ENCODE data around the gene KCNQ1.

The KCNQ1 gene

GRCh38 chr11:2436521-2437031 lies 8.2 kb upstream of the KCNQ1 start:
- peaks cover 27% of the 10 kb centered on the region for H3K27me3 Mint-ChIP-seq
- no peaks in the 10 kb centered on the region for H3K9me3 Mint-ChIP-seq
- no peaks in the 10 kb centered on the region for H3K36me3 Mint-ChIP-seq
- CTCF ChIA-PET, result interaction anchor here (1.4 kb wide), 1 partner anchor 95 kb away, joined by 5 read pairs; no protein-coding TSS in a partner anchor
- no peak overlapping the region for H3K27ac Mint-ChIP-seq
- no peak for DNase-seq
- H3K4me1 Mint-ChIP-seq, result no peaks in the 10 kb centered on the region
- H3K4me3 Mint-ChIP-seq, result no peak overlapping the region

GRCh38 chr11:2437516-2437915 lies 7.3 kb upstream of the KCNQ1 start:
- Mint-ChIP-seq H3K36me3 (no peaks in the 10 kb centered on the region), H3K4me3 (no peak overlapping the region), H3K9me3 (no peaks in the 10 kb centered on the region), H3K27ac (no peak overlapping the region), H3K4me1 (peaks cover 1% of the 10 kb centered on the region), H3K27me3 (peaks cover 30% of the 10 kb centered on the region)
- CTCF ChIA-PET, result interaction anchor here (1.4 kb wide), 1 partner anchor 94 kb away, joined by 5 read pairs; no protein-coding TSS in a partner anchor
- no peak for DNase-seq

- H3K27ac Mint-ChIP-seq, result no peak overlapping the region
- H3K4me1 Mint-ChIP-seq, result peaks cover 8% of the 10 kb centered on the region
- H3K9me3 Mint-ChIP-seq, result no peaks in the 10 kb centered on the region
- no peaks in the 10 kb centered on the region for H3K36me3 Mint-ChIP-seq
- peaks cover 45% of the 10 kb centered on the region for H3K27me3 Mint-ChIP-seq
- CTCF ChIA-PET, result interaction anchor here (1.5 kb wide), 1 partner anchor 448 kb away, joined by 5 read pairs; no protein-coding TSS in a partner anchor
- H3K4me3 Mint-ChIP-seq, result no peak overlapping the region
- DNase-seq, result no peak
Observed at GRCh38 chr11:2439820-2440219, 5.0 kb upstream of the KCNQ1 start.

GRCh38 chr11:2440646-2441045 lies 4.2 kb upstream of the KCNQ1 start:
- H3K27ac Mint-ChIP-seq, result no peak overlapping the region
- H3K36me3 Mint-ChIP-seq, result peaks cover 2% of the 10 kb centered on the region
- H3K27me3 Mint-ChIP-seq, result peaks cover 50% of the 10 kb centered on the region
- peaks cover 13% of the 10 kb centered on the region for H3K4me1 Mint-ChIP-seq
- no peaks in the 10 kb centered on the region for H3K9me3 Mint-ChIP-seq
- DNase-seq, result peak; percentile 9
- CTCF ChIA-PET, result no interaction called here
- H3K4me3 Mint-ChIP-seq, result no peak overlapping the region

- DNase-seq, result peak; percentile 20
- CTCF ChIA-PET, result no interaction called here
- Mint-ChIP-seq H3K27ac (no peak overlapping the region), H3K4me1 (peaks cover 16% of the 10 kb centered on the region), H3K27me3 (peaks cover 53% of the 10 kb centered on the region), H3K9me3 (no peaks in the 10 kb centered on the region), H3K4me3 (no peak overlapping the region), H3K36me3 (peaks cover 2% of the 10 kb centered on the region)
Observed at GRCh38 chr11:2441171-2441570, 3.6 kb upstream of the KCNQ1 start.

- no peaks in the 10 kb centered on the region for H3K9me3 Mint-ChIP-seq
- CTCF ChIA-PET, result no interaction called here
- H3K36me3 Mint-ChIP-seq, result peaks cover 9% of the 10 kb centered on the region
- peak; percentile 13 for DNase-seq
- no peak overlapping the region for H3K27ac Mint-ChIP-seq
- no peak overlapping the region for H3K4me3 Mint-ChIP-seq
- peaks cover 26% of the 10 kb centered on the region for H3K4me1 Mint-ChIP-seq
- H3K27me3 Mint-ChIP-seq, result peaks cover 44% of the 10 kb centered on the region
Observed at GRCh38 chr11:2442589-2442988, 2.2 kb upstream of the KCNQ1 start.

GRCh38 chr11:2443406-2443805 lies 1.4 kb upstream of the KCNQ1 start:
- peaks cover 33% of the 10 kb centered on the region for H3K4me1 Mint-ChIP-seq
- H3K27me3 Mint-ChIP-seq, result peaks cover 41% of the 10 kb centered on the region
- H3K36me3 Mint-ChIP-seq, result peaks cover 10% of the 10 kb centered on the region
- no peak for DNase-seq
- H3K9me3 Mint-ChIP-seq, result no peaks in the 10 kb centered on the region
- CTCF ChIA-PET, result no interaction called here
- H3K4me3 Mint-ChIP-seq, result peak overlapping the region; percentile 26
- H3K27ac Mint-ChIP-seq, result no peak overlapping the region

GRCh38 chr11:2443881-2444820 lies 657 bp upstream of the KCNQ1 start, which contains the start of gene TRPM5:
Gene TRPM5 (minus strand): TSS chr11:2444514. CDS start chr11:2423036, 21,478 bp downstream.
- CTCF ChIA-PET, result interaction anchor here (2.0 kb wide), 1 partner anchor 88 kb away, joined by 15 read pairs; no protein-coding TSS in a partner anchor
- Mint-ChIP-seq H3K36me3 (peaks cover 11% of the 10 kb centered on the region), H3K4me1 (peaks cover 36% of the 10 kb centered on the region), H3K27me3 (peaks cover 41% of the 10 kb centered on the region), H3K9me3 (no peaks in the 10 kb centered on the region), H3K4me3 (peak within 1 kb of the TSS; percentile 97), H3K27ac (peak within 1 kb of the TSS; percentile 73)
- DNase-seq, result peak; percentile 83

GRCh38 chr11:2445746-2446551 lies 1.1 kb downstream of the KCNQ1 start:
- Mint-ChIP-seq H3K4me3 (peak overlapping the region; percentile 97), H3K9me3 (no peaks in the 10 kb centered on the region), H3K4me1 (peaks cover 40% of the 10 kb centered on the region), H3K36me3 (peaks cover 12% of the 10 kb centered on the region), H3K27ac (peak overlapping the region; percentile 55), H3K27me3 (peaks cover 32% of the 10 kb centered on the region)
- CTCF ChIA-PET, result interaction anchor here (1.1 to 2.0 kb wide), 2 partner anchors 86 to 447 kb away, joined by 3 to 15 read pairs; no protein-coding TSS in a partner anchor
- DNase-seq, result no peak

- no peaks in the 10 kb centered on the region for H3K9me3 Mint-ChIP-seq
- H3K36me3 Mint-ChIP-seq, result peaks cover 13% of the 10 kb centered on the region
- peaks cover 41% of the 10 kb centered on the region for H3K4me1 Mint-ChIP-seq
- peak overlapping the region; percentile 80 for H3K27ac Mint-ChIP-seq
- CTCF ChIA-PET, result interaction anchor here (0.7 to 2.0 kb wide), 2 partner anchors 85 to 297 kb away, joined by 3 to 15 read pairs; no protein-coding TSS in a partner anchor
- peaks cover 24% of the 10 kb centered on the region for H3K27me3 Mint-ChIP-seq
- H3K4me3 Mint-ChIP-seq, result peak overlapping the region; percentile 97
- DNase-seq, result peak; percentile 63
Observed at GRCh38 chr11:2446590-2447252, 1.9 kb downstream of the KCNQ1 start.

GRCh38 chr11:2447253-2447950 lies 2.6 kb downstream of the KCNQ1 start:
- Mint-ChIP-seq H3K4me1 (peaks cover 41% of the 10 kb centered on the region), H3K27me3 (peaks cover 23% of the 10 kb centered on the region), H3K9me3 (no peaks in the 10 kb centered on the region), H3K27ac (peak overlapping the region; percentile 80), H3K4me3 (peak overlapping the region; percentile 97), H3K36me3 (peaks cover 13% of the 10 kb centered on the region)
- DNase-seq, result peak; percentile 51
- CTCF ChIA-PET, result interaction anchor here (0.7 kb wide), 1 partner anchor 298 kb away, joined by 3 read pairs; no protein-coding TSS in a partner anchor

- Mint-ChIP-seq H3K27ac (no peak overlapping the region), H3K36me3 (peaks cover 13% of the 10 kb centered on the region), H3K4me3 (peak overlapping the region; percentile 97), H3K27me3 (peaks cover 20% of the 10 kb centered on the region), H3K9me3 (no peaks in the 10 kb centered on the region), H3K4me1 (peaks cover 37% of the 10 kb centered on the region)
- CTCF ChIA-PET, result no interaction called here
- DNase-seq, result no peak
Observed at GRCh38 chr11:2447951-2448650, 3.3 kb downstream of the KCNQ1 start.

All from activated naive CD4-positive, alpha-beta T cell treated with anti-CD3 and anti-CD28 coated beads, Interleukin-2, amount 10 ng/mL, durations not matched to agents 7 days and 5 days (primary cell).